ENCODE results near the gene CERT1. TPM values are rescaled to one million over a fixed set of nuclear protein-coding genes. Genes with fewer than 3 reads are reported as not detected.
A peak's percentile ranks its signal among the peaks of the same experiment; 100 is the strongest.

The CERT1 gene
- total RNA-seq, 5 donors from 2014 or later (not counting 1 experiment from before 2014, with no cell fraction given): 35.7 to 39.4 (median 38.0) TPM

GRCh38 chr5:75367401-75367800 is 144.0 kb downstream of the CERT1 start:
- Histone ChIP-seq H3K36me3 (ENCODE audit: control insufficient read depth in 2 of 2, extremely low read depth in 1 of 2, insufficient read depth in 1 of 2, low read length in 1 of 2) (peaks cover 0 to 7% of the 10 kb centered on the region in 2 donors), H3K4me3 (ENCODE audit: control insufficient read depth in 1 of 2, extremely low read depth in 1 of 2, low read length in 1 of 2) (no peak overlapping the region), H3K4me1 (ENCODE audit: control insufficient read depth in 1 of 2, extremely low read depth in 1 of 2, insufficient read depth in 2 of 2, low read length in 2 of 2) (no peaks in the 10 kb centered on the region), H3K27ac (ENCODE audit: low read length) (no peak overlapping the region), H3K27me3 (replicated peaks in 1 of 2; ENCODE audit: control insufficient read depth in 2 of 2, extremely low read depth in 1 of 2, insufficient read depth in 2 of 2, low read length in 1 of 2) (no peaks in the 10 kb centered on the region), H3K9me3 (no peaks in the 10 kb centered on the region)
- Mint-ChIP-seq H3K9me3 (no peaks in the 10 kb centered on the region), H3K27me3 (no peaks in the 10 kb centered on the region), H3K27ac (no peak overlapping the region), H3K36me3 (peaks cover 6% of the 10 kb centered on the region), H3K4me1 (peaks cover 0 to 4% (median 4%) of the 10 kb centered on the region in 3 donors), H3K4me3 (no peak overlapping the region)
- no peak for DNase-seq
- CTCF ChIA-PET: no interaction called here
- ATAC-seq (replicated peaks in 1 of 4): no peak
- POLR2A ChIA-PET: no interaction called here

- no peaks in the 10 kb centered on the region for H3K27me3 ChIP-seq (replicated peaks in 1 of 2; ENCODE audit: control insufficient read depth in 2 of 2, extremely low read depth in 1 of 2, insufficient read depth in 2 of 2, low read length in 1 of 2)
- Mint-ChIP-seq H3K4me3 (no peak overlapping the region), H3K27ac (peak overlapping the region in 1 of 2 donors; percentile 18), H3K27me3 (no peaks in the 10 kb centered on the region), H3K9me3 (no peaks in the 10 kb centered on the region), H3K4me1 (peaks cover 0 to 4% (median 4%) of the 10 kb centered on the region in 3 donors), H3K36me3 (peaks cover 10% of the 10 kb centered on the region)
- no peak for ATAC-seq (replicated peaks in 1 of 4)
- no peaks in the 10 kb centered on the region for H3K4me1 ChIP-seq (ENCODE audit: control insufficient read depth in 1 of 2, extremely low read depth in 1 of 2, insufficient read depth in 2 of 2, low read length in 2 of 2)
- H3K9me3 ChIP-seq: no peaks in the 10 kb centered on the region
- 67% methylated on average over 9 of the region's 9 CpGs for WGBS (ENCODE audit: insufficient coverage)
- CTCF ChIA-PET: no interaction called here
- no peak for DNase-seq
- H3K36me3 ChIP-seq (ENCODE audit: control insufficient read depth in 2 of 2, extremely low read depth in 1 of 2, insufficient read depth in 1 of 2, low read length in 1 of 2): peaks cover 0 to 7% of the 10 kb centered on the region in 2 donors
- POLR2A ChIA-PET: no interaction called here
- H3K27ac ChIP-seq (ENCODE audit: low read length): no peak overlapping the region
- H3K4me3 ChIP-seq (ENCODE audit: control insufficient read depth in 1 of 2, extremely low read depth in 1 of 2, low read length in 1 of 2): no peak overlapping the region
These were observed 144.6 kb downstream of the CERT1 start for GRCh38 chr5:75366787-75367186.

- POLR2A ChIA-PET: no interaction called here
- no peak for ATAC-seq (replicated peaks in 1 of 4)
- Histone ChIP-seq H3K27ac (ENCODE audit: low read length) (no peak overlapping the region), H3K36me3 (ENCODE audit: control insufficient read depth in 2 of 2, extremely low read depth in 1 of 2, insufficient read depth in 1 of 2, low read length in 1 of 2) (peaks cover 0 to 10% of the 10 kb centered on the region in 2 donors), H3K9me3 (no peaks in the 10 kb centered on the region), H3K4me3 (ENCODE audit: control insufficient read depth in 1 of 2, extremely low read depth in 1 of 2, low read length in 1 of 2) (no peak overlapping the region), H3K4me1 (ENCODE audit: control insufficient read depth in 1 of 2, extremely low read depth in 1 of 2, insufficient read depth in 2 of 2, low read length in 2 of 2) (no peaks in the 10 kb centered on the region), H3K27me3 (replicated peaks in 1 of 2; ENCODE audit: control insufficient read depth in 2 of 2, extremely low read depth in 1 of 2, insufficient read depth in 2 of 2, low read length in 1 of 2) (no peaks in the 10 kb centered on the region)
- peaks cover 0 to 4% (median 4%) of the 10 kb centered on the region in 3 donors for H3K4me1 Mint-ChIP-seq
- no peak overlapping the region for H3K27ac Mint-ChIP-seq
- no peak for DNase-seq
- no peaks in the 10 kb centered on the region for H3K9me3 Mint-ChIP-seq
- no peak overlapping the region for H3K4me3 Mint-ChIP-seq
- no CpG with 5 or more reads among the region's 1 CpG for WGBS (ENCODE audit: insufficient coverage)
- peaks cover 10% of the 10 kb centered on the region for H3K36me3 Mint-ChIP-seq
- CTCF ChIA-PET: no interaction called here
- H3K27me3 Mint-ChIP-seq: no peaks in the 10 kb centered on the region
These were observed 145.7 kb downstream of the CERT1 start for GRCh38 chr5:75365740-75366139.

- ChIA-PET POLR2A (interaction anchor here in 1 of 2 donors (0.6 kb wide), 1 partner anchor 9 kb away, joined by 7 read pairs; no protein-coding TSS in a partner anchor), CTCF (no interaction called here)
- no peaks in the 10 kb centered on the region for H3K27me3 Mint-ChIP-seq
- Histone ChIP-seq H3K4me1 (ENCODE audit: control insufficient read depth in 1 of 2, extremely low read depth in 1 of 2, insufficient read depth in 2 of 2, low read length in 2 of 2) (no peaks in the 10 kb centered on the region), H3K27ac (ENCODE audit: low read length) (no peak overlapping the region), H3K9me3 (no peaks in the 10 kb centered on the region), H3K4me3 (ENCODE audit: control insufficient read depth in 1 of 2, extremely low read depth in 1 of 2, low read length in 1 of 2) (no peak overlapping the region), H3K27me3 (replicated peaks in 1 of 2; ENCODE audit: control insufficient read depth in 2 of 2, extremely low read depth in 1 of 2, insufficient read depth in 2 of 2, low read length in 1 of 2) (no peaks in the 10 kb centered on the region), H3K36me3 (ENCODE audit: control insufficient read depth in 2 of 2, extremely low read depth in 1 of 2, insufficient read depth in 1 of 2, low read length in 1 of 2) (peaks cover 5 to 19% of the 10 kb centered on the region in 2 donors)
- DNase-seq (no peak), ATAC-seq (replicated peaks in 1 of 4) (no peak)
- WGBS (ENCODE audit: insufficient coverage): 100% methylated on average over 3 of the region's 7 CpGs
- H3K27ac Mint-ChIP-seq: no peak overlapping the region
- H3K4me1 Mint-ChIP-seq: peaks cover 0 to 4% (median 4%) of the 10 kb centered on the region in 3 donors
- H3K4me3 Mint-ChIP-seq: no peak overlapping the region
- peaks cover 20% of the 10 kb centered on the region for H3K36me3 Mint-ChIP-seq
- no peaks in the 10 kb centered on the region for H3K9me3 Mint-ChIP-seq
These were observed 146.7 kb downstream of the CERT1 start for GRCh38 chr5:75364571-75365280.

GRCh38 chr5:75363726-75364495 is 147.5 kb downstream of the CERT1 start:
- ChIA-PET CTCF (no interaction called here), POLR2A (no interaction called here)
- Histone ChIP-seq H3K27me3 (replicated peaks in 1 of 2; ENCODE audit: control insufficient read depth in 2 of 2, extremely low read depth in 1 of 2, insufficient read depth in 2 of 2, low read length in 1 of 2) (no peaks in the 10 kb centered on the region), H3K9me3 (no peaks in the 10 kb centered on the region), H3K4me3 (ENCODE audit: control insufficient read depth in 1 of 2, extremely low read depth in 1 of 2, low read length in 1 of 2) (no peak overlapping the region), H3K36me3 (ENCODE audit: control insufficient read depth in 2 of 2, extremely low read depth in 1 of 2, insufficient read depth in 1 of 2, low read length in 1 of 2) (peaks cover 5 to 27% of the 10 kb centered on the region in 2 donors), H3K4me1 (ENCODE audit: control insufficient read depth in 1 of 2, extremely low read depth in 1 of 2, insufficient read depth in 2 of 2, low read length in 2 of 2) (no peaks in the 10 kb centered on the region), H3K27ac (ENCODE audit: low read length) (no peak overlapping the region)
- 94% methylated on average over 5 of the region's 8 CpGs for WGBS (ENCODE audit: insufficient coverage)
- Mint-ChIP-seq H3K4me3 (no peak overlapping the region), H3K27ac (no peak overlapping the region), H3K4me1 (peaks cover 0 to 4% (median 4%) of the 10 kb centered on the region in 3 donors), H3K36me3 (peaks cover 23% of the 10 kb centered on the region), H3K9me3 (no peaks in the 10 kb centered on the region), H3K27me3 (no peaks in the 10 kb centered on the region)
- DNase-seq: no peak
- no peak for ATAC-seq (replicated peaks in 1 of 4)

- Histone ChIP-seq H3K36me3 (ENCODE audit: control insufficient read depth in 2 of 2, extremely low read depth in 1 of 2, insufficient read depth in 1 of 2, low read length in 1 of 2) (peaks cover 5 to 32% of the 10 kb centered on the region in 2 donors), H3K4me3 (ENCODE audit: control insufficient read depth in 1 of 2, extremely low read depth in 1 of 2, low read length in 1 of 2) (no peak overlapping the region), H3K27me3 (replicated peaks in 1 of 2; ENCODE audit: control insufficient read depth in 2 of 2, extremely low read depth in 1 of 2, insufficient read depth in 2 of 2, low read length in 1 of 2) (no peaks in the 10 kb centered on the region), H3K27ac (ENCODE audit: low read length) (no peak overlapping the region), H3K9me3 (no peaks in the 10 kb centered on the region), H3K4me1 (ENCODE audit: control insufficient read depth in 1 of 2, extremely low read depth in 1 of 2, insufficient read depth in 2 of 2, low read length in 2 of 2) (no peaks in the 10 kb centered on the region)
- ATAC-seq (replicated peaks in 1 of 4) (no peak), DNase-seq (no peak)
- no peaks in the 10 kb centered on the region for H3K9me3 Mint-ChIP-seq
- 88% methylated on average over 4 of the region's 5 CpGs for WGBS (ENCODE audit: insufficient coverage)
- H3K27me3 Mint-ChIP-seq: no peaks in the 10 kb centered on the region
- peaks cover 23% of the 10 kb centered on the region for H3K36me3 Mint-ChIP-seq
- H3K4me3 Mint-ChIP-seq: no peak overlapping the region
- H3K4me1 Mint-ChIP-seq: peaks cover 0 to 4% (median 4%) of the 10 kb centered on the region in 3 donors
- POLR2A ChIA-PET: no interaction called here
- H3K27ac Mint-ChIP-seq: peak overlapping the region in 1 of 2 donors; percentile 12
- CTCF ChIA-PET: interaction anchor here in 1 of 2 donors (0.6 kb wide), 1 partner anchor 306 kb away, joined by 3 read pairs; no protein-coding TSS in a partner anchor
These were observed 148.3 kb downstream of the CERT1 start for GRCh38 chr5:75363111-75363510.
